Neural cell (in vitro differentiated cells): ENCODE measurements around the gene ETV6. TPM values are rescaled to one million over a fixed set of nuclear protein-coding genes. Genes with fewer than 3 reads are reported as not detected.

Experiments
- H2AFZ ChIP-seq: fragments of 200-600, 300-800 bp; sonication (generic), shearing (Covaris generic); 2 replicates; pipeline ENCODE4 v1.6.0; 2014; ENCODE audit warnings: low read depth, mild to moderate bottlenecking, antibody characterized with exemption, low read length, moderate library complexity
- H3F3A ChIP-seq: fragments of 200-600 bp; shearing (Covaris generic); 2 replicates; pipeline ENCODE4 v1.6.1; 2016; ENCODE audit warnings: mild to moderate bottlenecking, moderate library complexity, mixed read lengths, antibody characterized with exemption, low read length; ENCODE audit not compliant: insufficient read depth, poor library complexity, severe bottlenecking
- H3K27ac ChIP-seq: fragments of 200-600, 300-800 bp; sonication (generic), shearing (Covaris generic); 2 replicates; pipeline ENCODE4 v1.5.1; 2014; ENCODE audit warnings: mild to moderate bottlenecking, low read length, moderate library complexity
- H3K27me3 ChIP-seq: fragments of 300-800, 200-600 bp; sonication (generic), shearing (Covaris generic); 2 replicates; pipeline ENCODE4 v1.6.0; 2014; ENCODE audit warnings: mild to moderate bottlenecking, low read depth, low read length, moderate library complexity; ENCODE audit not compliant: insufficient read depth
- H3K36me3 ChIP-seq: fragments of 300-800, 200-600 bp; sonication (generic), shearing (Covaris generic); 2 replicates; pipeline ENCODE4 v1.5.1; 2014; ENCODE audit warnings: mild to moderate bottlenecking, antibody characterized with exemption, low read length, moderate library complexity; ENCODE audit not compliant: insufficient read depth
- H3K4me2 ChIP-seq: fragments of 300-800, 200-600 bp; sonication (generic), shearing (Covaris generic); 2 replicates; pipeline ENCODE4 v1.6.0; 2014; ENCODE audit warnings: mild to moderate bottlenecking, low read length
- H3K4me3 ChIP-seq: fragments of 300-800, 200-600 bp; sonication (generic), shearing (Covaris generic); 2 replicates; pipeline ENCODE4 v1.5.1; 2014; ENCODE audit warnings: mild to moderate bottlenecking, low read length, moderate library complexity
- H3K79me2 ChIP-seq: fragments of 200-600 bp; shearing (Covaris generic); replicated peaks from 2 replicates; pipeline ENCODE4 v1.6.0; 2014; ENCODE audit warnings: mild to moderate bottlenecking, low read length, moderate library complexity; ENCODE audit not compliant: insufficient read depth
- H3K9ac ChIP-seq: fragments of 300-800, 200-600 bp; sonication (generic), shearing (Covaris generic); 2 replicates; pipeline ENCODE4 v1.6.1; 2016; ENCODE audit warnings: mild to moderate bottlenecking, low read length, mixed read lengths
- H3K9me2 ChIP-seq: fragments of 200-600 bp; shearing (Covaris generic); 2 replicates; pipeline ENCODE4 v1.6.1; 2016; ENCODE audit warnings: mild to moderate bottlenecking, low read length, mixed read lengths; ENCODE audit not compliant: insufficient read depth
- H3K9me3 ChIP-seq: fragments of 200-600, 300-800 bp; sonication (generic), shearing (Covaris generic); 2 replicates; pipeline ENCODE4 v1.6.1; 2016; ENCODE audit warnings: mild to moderate bottlenecking, mixed run types, low read length, moderate library complexity, mixed read lengths
- H4K20me1 ChIP-seq: fragments of 200-600 bp; shearing (Covaris generic); 2 replicates; pipeline ENCODE4 v1.6.1; 2016; ENCODE audit warnings: mild to moderate bottlenecking, mixed run types; ENCODE audit not compliant: insufficient read depth
- CTCF ChIP-seq: fragments of 450-650 bp; IDR thresholded peaks from 2 replicates; pipeline ENCODE4 v1.5.1; 2014; ENCODE audit warnings: antibody characterized with exemption, mild to moderate bottlenecking, moderate library complexity; ENCODE audit not compliant: poor library complexity, severe bottlenecking
- EP300 ChIP-seq: fragments of 450-650 bp; conservative IDR thresholded peaks from 2 replicates; pipeline ENCODE4 v1.6.1; 2014; ENCODE audit warnings: antibody characterized with exemption, mild to moderate bottlenecking, moderate library complexity; ENCODE audit not compliant: poor library complexity, severe bottlenecking
- EZH2 ChIP-seq: fragments of 200-600, 300-800 bp; shearing (Covaris generic), sonication (generic); IDR thresholded peaks from 2 replicates; pipeline ENCODE4 v1.6.1; 2014; ENCODE audit warnings: antibody characterized with exemption, low read length, borderline replicate concordance, mild to moderate bottlenecking; ENCODE audit not compliant: insufficient read depth, poor library complexity, severe bottlenecking
- MXI1 ChIP-seq: fragments of 450-650 bp; conservative IDR thresholded peaks from 2 replicates; pipeline ENCODE4 v1.6.1; 2014; ENCODE audit warnings: antibody characterized with exemption, mild to moderate bottlenecking; ENCODE audit not compliant: poor library complexity, severe bottlenecking
- POLR2AphosphoS5 ChIP-seq: IDR thresholded peaks from 2 replicates; pipeline ENCODE4 v1.6.1; 2012
- RAD21 ChIP-seq: fragments of 450-650 bp; conservative IDR thresholded peaks from 2 replicates; pipeline ENCODE4 v1.6.1; 2014; ENCODE audit warnings: antibody characterized with exemption, mild to moderate bottlenecking, moderate library complexity
- REST ChIP-seq: IDR thresholded peaks from 2 replicates; pipeline ENCODE4 v1.6.1; 2012; ENCODE audit warnings: borderline replicate concordance
- SMC3 ChIP-seq: fragments of 450-650 bp; conservative IDR thresholded peaks from 2 replicates; pipeline ENCODE4 v1.6.1; 2014; ENCODE audit warnings: antibody characterized with exemption, mild to moderate bottlenecking, moderate library complexity; ENCODE audit not compliant: poor library complexity
- TAF1 ChIP-seq: IDR thresholded peaks from 2 replicates; pipeline ENCODE4 v1.6.1; 2012; ENCODE audit warnings: low read depth
- polyA plus RNA-seq: library from polyadenylated mRNA; depleted of rRNA; stranded (reverse); fragments of >200 nt; gene quantifications from 2 replicates; pipeline ENCODE4 v1.2.3, GENCODE V29; 2014

Gene ETV6
- polyA plus RNA-seq, 1 donor from 2014 or later, result 1.6 TPM

GRCh38 chr12:11698729-11699128, 49.3 kb downstream of the ETV6 start:
- H3K79me2 ChIP-seq, result no peaks in the 10 kb centered on the region
- H3K4me2 ChIP-seq, result no peak overlapping the region
- H3K4me3 ChIP-seq, result no peak overlapping the region
- H3K9ac ChIP-seq, result no peak overlapping the region
- H3K27me3 ChIP-seq, result no peaks in the 10 kb centered on the region
- H4K20me1 ChIP-seq, result no peaks in the 10 kb centered on the region
- no peak overlapping the region for H2AFZ ChIP-seq
- no peak overlapping the region for H3K27ac ChIP-seq
- H3K36me3 ChIP-seq, result no peaks in the 10 kb centered on the region
- no peaks in the 10 kb centered on the region for H3K9me2 ChIP-seq
- no peaks in the 10 kb centered on the region for H3F3A ChIP-seq
- no peaks in the 10 kb centered on the region for H3K9me3 ChIP-seq
- no peak for TF ChIP-seq REST
- TF ChIP-seq EP300, result no peak
- TF ChIP-seq SMC3, result no peak
- no peak for TF ChIP-seq MXI1
- no peak for TF ChIP-seq TAF1
- no peak for TF ChIP-seq POLR2AphosphoS5
- no peak for TF ChIP-seq EZH2
- no peak for TF ChIP-seq RAD21
- no peak for TF ChIP-seq CTCF

GRCh38 chr12:11701433-11701832, 52.0 kb downstream of the ETV6 start:
- Histone ChIP-seq H3K4me3 (no peak overlapping the region), H3K79me2 (no peaks in the 10 kb centered on the region), H2AFZ (no peak overlapping the region), H3K9ac (no peak overlapping the region), H4K20me1 (no peaks in the 10 kb centered on the region), H3K27me3 (no peaks in the 10 kb centered on the region), H3K9me3 (no peaks in the 10 kb centered on the region), H3K36me3 (no peaks in the 10 kb centered on the region), H3K9me2 (no peaks in the 10 kb centered on the region), H3F3A (no peaks in the 10 kb centered on the region), H3K4me2 (no peak overlapping the region), H3K27ac (no peak overlapping the region)
- no peak for TF ChIP-seq RAD21
- no peak for TF ChIP-seq REST
- TF ChIP-seq MXI1, result no peak
- no peak for TF ChIP-seq SMC3
